Spinal cord (tissue), 4 donors: ENCODE measurements around the gene GCNA. TPM values are rescaled to one million over a fixed set of nuclear protein-coding genes. Genes with fewer than 3 reads are reported as not detected.

Experiments used
- polyA plus RNA-seq, 2 donors: library from polyadenylated mRNA; unstranded; fragments of 120-200 nt; gene quantifications; one replicate each; pipeline ENCODE4 v1.2.1, GENCODE V29; 2013; ENCODE audit not compliant: insufficient read length in 2 of 2
- total RNA-seq, 2 donors: library from RNA; depleted of rRNA in 1 of 2; stranded (reverse); fragments of 120-200 nt in 1 of 2; fragments of >200 nt in 1 of 2; gene quantifications; one replicate each; pipeline versions ENCODE4 v1.2.3 to v1.2.4, GENCODE V29; 2013 to 2014

GCNA gene
- total and polyA plus RNA-seq, 4 donors, result 1.7 to 3.7 (median 3.2) TPM

Other genes with a start within 250 kb of the GCNA start
- gene TAF1, start 212.1 kb upstream of the GCNA start, total RNA-seq, result 10 to 100 TPM; 42.6 to 53.6 TPM
- gene TAF1, start 212.1 kb upstream of the GCNA start, polyA plus RNA-seq, result 10 to 100 TPM; 26.3 to 29.1 TPM
- gene OGT, start 45.3 kb upstream of the GCNA start, total RNA-seq, result 100 to 1,000 TPM; 136 to 187 TPM
- gene OGT, start 45.3 kb upstream of the GCNA start, polyA plus RNA-seq, result 100 to 1,000 TPM; 111 to 118 TPM
- gene CXCR3, start 40.1 kb downstream of the GCNA start, total RNA-seq, result not detected
- not detected for gene CXCR3, start 40.1 kb downstream of the GCNA start, polyA plus RNA-seq
- gene CXorf49, start 139.8 kb downstream of the GCNA start, total RNA-seq, result under 1 TPM in 1 of 2 donors, not detected in 1; 0.88 TPM
- gene CXorf49, start 139.8 kb downstream of the GCNA start, polyA plus RNA-seq, result not detected
- under 1 TPM in 1 of 2 donors, not detected in 1; 0.88 TPM for gene CXorf49B, start 184.9 kb downstream of the GCNA start, total RNA-seq
- not detected for gene CXorf49B, start 184.9 kb downstream of the GCNA start, polyA plus RNA-seq